ENCODE results near the gene DBP.

DBP gene

GRCh38 chr19:48629297-48629598 is 7.9 kb downstream of the DBP start:
- no peaks in the 10 kb centered on the region for H3K9me2 ChIP-seq (replicated peaks; ENCODE audit: low read depth, low read length)
- H3K27me3 ChIP-seq (ENCODE audit: insufficient read depth, low read length, poor library complexity, severe bottlenecking), result no peaks in the 10 kb centered on the region
- TF ChIP-seq EZH2phosphoT487 (IDR thresholded peaks at IDR 0.05; ENCODE audit: borderline replicate concordance) (no peak), CTCF (conservative IDR thresholded peaks at IDR 0.05; ENCODE audit: low read length) (no peak)
- peaks cover 4% of the 10 kb centered on the region for H4K20me1 ChIP-seq (ENCODE audit: insufficient read depth, low read length, poor library complexity, severe bottlenecking)
- H3K9ac ChIP-seq (ENCODE audit: low read depth, low read length, poor library complexity, severe bottlenecking), result no peak overlapping the region
- H3K9me3 ChIP-seq (ENCODE audit: insufficient read depth, low read depth, low read length), result no peaks in the 10 kb centered on the region
- peaks cover 12% of the 10 kb centered on the region; the same call in 1 of the 2 replicates for H3K36me3 ChIP-seq (ENCODE audit: insufficient read depth, low read length)
- H3K79me2 ChIP-seq (ENCODE audit: insufficient read depth, low read length), result peaks cover 21% of the 10 kb centered on the region
- H2AFZ ChIP-seq (ENCODE audit: low read length), result no peak overlapping the region
- H3F3A ChIP-seq (ENCODE audit: low read depth), result no peaks in the 10 kb centered on the region
- H3K4me1 ChIP-seq (ENCODE audit: insufficient read depth, low read length, poor library complexity, severe bottlenecking), result peaks cover 26% of the 10 kb centered on the region
- H3K4me3 ChIP-seq (ENCODE audit: low read length, poor library complexity, severe bottlenecking), result no peak overlapping the region
- H3K4me2 ChIP-seq (ENCODE audit: low read depth, low read length, poor library complexity, severe bottlenecking), result no peak overlapping the region

- Histone ChIP-seq H3F3A (ENCODE audit: low read depth) (no peaks in the 10 kb centered on the region), H3K4me3 (ENCODE audit: low read length, poor library complexity, severe bottlenecking) (no peak overlapping the region), H2AFZ (ENCODE audit: low read length) (no peak overlapping the region), H3K36me3 (ENCODE audit: insufficient read depth, low read length) (peaks cover 12% of the 10 kb centered on the region; the same call in 1 of the 2 replicates), H3K9me2 (replicated peaks; ENCODE audit: low read depth, low read length) (no peaks in the 10 kb centered on the region), H3K9ac (ENCODE audit: low read depth, low read length, poor library complexity, severe bottlenecking) (no peak overlapping the region), H3K4me1 (ENCODE audit: insufficient read depth, low read length, poor library complexity, severe bottlenecking) (peaks cover 23% of the 10 kb centered on the region), H3K27me3 (ENCODE audit: insufficient read depth, low read length, poor library complexity, severe bottlenecking) (no peaks in the 10 kb centered on the region), H4K20me1 (ENCODE audit: insufficient read depth, low read length, poor library complexity, severe bottlenecking) (peaks cover 4% of the 10 kb centered on the region), H3K9me3 (ENCODE audit: insufficient read depth, low read depth, low read length) (no peaks in the 10 kb centered on the region), H3K4me2 (ENCODE audit: low read depth, low read length, poor library complexity, severe bottlenecking) (no peak overlapping the region), H3K79me2 (ENCODE audit: insufficient read depth, low read length) (peaks cover 15% of the 10 kb centered on the region; the same call in 1 of the 2 replicates)
- TF ChIP-seq CTCF (conservative IDR thresholded peaks at IDR 0.05; ENCODE audit: low read length) (no peak), EZH2phosphoT487 (IDR thresholded peaks at IDR 0.05; ENCODE audit: borderline replicate concordance) (no peak)
These were observed 8.5 kb downstream of the DBP start for GRCh38 chr19:48628486-48629296.

GRCh38 chr19:48627865-48628314 is 9.3 kb downstream of the DBP start:
- H3K4me1 ChIP-seq (ENCODE audit: insufficient read depth, low read length, poor library complexity, severe bottlenecking), result peaks cover 21% of the 10 kb centered on the region
- no peak overlapping the region for H2AFZ ChIP-seq (ENCODE audit: low read length)
- H3K9me3 ChIP-seq (ENCODE audit: insufficient read depth, low read depth, low read length), result no peaks in the 10 kb centered on the region
- no peaks in the 10 kb centered on the region for H3F3A ChIP-seq (ENCODE audit: low read depth)
- no peaks in the 10 kb centered on the region for H3K9me2 ChIP-seq (replicated peaks; ENCODE audit: low read depth, low read length)
- peaks cover 12% of the 10 kb centered on the region; the same call in 1 of the 2 replicates for H3K36me3 ChIP-seq (ENCODE audit: insufficient read depth, low read length)
- H3K9ac ChIP-seq (ENCODE audit: low read depth, low read length, poor library complexity, severe bottlenecking), result no peak overlapping the region
- H3K4me2 ChIP-seq (ENCODE audit: low read depth, low read length, poor library complexity, severe bottlenecking), result no peak overlapping the region
- H3K27me3 ChIP-seq (ENCODE audit: insufficient read depth, low read length, poor library complexity, severe bottlenecking), result no peaks in the 10 kb centered on the region
- TF ChIP-seq EZH2phosphoT487 (IDR thresholded peaks at IDR 0.05; ENCODE audit: borderline replicate concordance), result no peak
- TF ChIP-seq CTCF (conservative IDR thresholded peaks at IDR 0.05; ENCODE audit: low read length), result no peak
- H3K4me3 ChIP-seq (ENCODE audit: low read length, poor library complexity, severe bottlenecking), result no peak overlapping the region
- H4K20me1 ChIP-seq (ENCODE audit: insufficient read depth, low read length, poor library complexity, severe bottlenecking), result peaks cover 4% of the 10 kb centered on the region
- H3K79me2 ChIP-seq (ENCODE audit: insufficient read depth, low read length), result peaks cover 7% of the 10 kb centered on the region; the same call in 1 of the 2 replicates

Data from Loucy (cell line).